Testis (tissue), 3 donors: Measurements from ENCODE around the gene PKNOX2. TPM values are rescaled to one million over a fixed set of nuclear protein-coding genes. Genes with fewer than 3 reads are reported as not detected.

Source experiments
- DNase-seq: peaks from one replicate; pipeline ENCODE4 v3.0.0-alpha.2; 2019
- H3K27ac ChIP-seq, 2 donors: fragments of 200-600 bp; sonication (generic); one replicate each; pipeline ENCODE4 v1.5.1; 2019
- H3K27me3 ChIP-seq: fragments of 200-600 bp; sonication (generic); one replicate; pipeline ENCODE4 v1.5.1; 2019
- H3K36me3 ChIP-seq: fragments of 200-600 bp; sonication (generic); one replicate; pipeline ENCODE4 v1.5.1; 2017; ENCODE audit warnings: low read depth; ENCODE audit errors: missing control alignments
- H3K4me1 ChIP-seq: fragments of 200-600 bp; sonication (generic); one replicate; pipeline ENCODE4 v1.5.1; 2019
- H3K4me3 ChIP-seq, 2 donors: fragments of 200-600 bp; sonication (generic); one replicate each; pipeline ENCODE4 v1.5.1; 2017 to 2019
- H3K9me3 ChIP-seq: fragments of 200-600 bp; sonication (generic); one replicate; pipeline ENCODE4 v1.5.1; 2017
- POLR2A ChIP-seq: fragments of 450-650 bp; IDR thresholded peaks from one replicate; pipeline ENCODE4 v1.6.1; 2017; ENCODE audit warnings: antibody characterized with exemption, mild to moderate bottlenecking, moderate library complexity
- WGBS, 2 donors: methylation state at CpG; one replicate each; pipeline ENCODE4 v1.1.5; 2018; 5-methylcytosine and 5-hydroxymethylcytosine counted together
- intact Hi-C: fragments of 100-400 bp; cut with DNase I; formaldehyde crosslinking; loops from one replicate; pipeline ENCODE4 v1.15.1; 2023; ENCODE audit warnings: low total_unique reads
- polyA plus RNA-seq: library from polyadenylated mRNA; stranded (reverse); fragments of 350-450 nt; fragmentation: Illumina TruSeq; extraction: RNeasy Lipid Tissue Mini Kit (QIAGEN cat#74804); gene quantifications from one replicate; pipeline ENCODE4 v1.2.3, GENCODE V29; 2014; ENCODE audit warnings: low read depth, low replicate concordance; ENCODE audit not compliant: insufficient read depth
- total RNA-seq, 2 donors: library from RNA; depleted of rRNA; stranded (reverse); fragments of >200 nt; gene quantifications; one replicate each; pipeline ENCODE4 v1.2.3, GENCODE V29; 2016
- TF ChIP-seq, protein P1 (sequence below), 3 experiments: fragments of 450-650 bp in 2 of 3; fragments of 200-600 bp in 1 of 3; sonication (generic) in 1 of 3; IDR thresholded peaks; one replicate each; pipeline ENCODE4 v1.5.1; 2016 to 2019; ENCODE audit warnings: antibody characterized with exemption in 3 of 3, mild to moderate bottlenecking in 2 of 3, moderate library complexity in 1 of 3

PKNOX2 gene
- total and polyA plus RNA-seq, 3 donors from 2014 or later, result 5.5 to 10.4 (median 7.3) TPM

DNA sequence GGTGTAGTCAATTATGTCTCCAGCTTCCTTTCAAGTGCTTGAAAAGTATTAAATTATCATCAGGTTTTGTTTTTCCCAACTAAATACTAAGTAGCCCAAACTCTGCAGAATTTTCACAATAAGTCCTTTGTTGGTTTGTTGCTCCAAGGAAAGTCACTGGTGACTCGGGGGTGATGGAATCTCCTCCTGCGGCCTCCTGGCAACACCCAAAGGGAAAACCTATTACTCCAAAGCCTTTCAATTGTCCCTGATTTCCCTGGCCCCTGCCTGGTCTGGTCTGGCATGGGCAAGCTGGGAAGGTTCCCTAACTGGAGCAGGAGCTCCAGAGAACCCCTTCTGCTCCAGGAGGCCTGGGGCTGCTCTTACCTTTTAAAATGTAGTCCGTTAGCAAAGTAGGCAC, 283.6 kb downstream of the PKNOX2 start:
- no peak for DNase-seq

DNA sequence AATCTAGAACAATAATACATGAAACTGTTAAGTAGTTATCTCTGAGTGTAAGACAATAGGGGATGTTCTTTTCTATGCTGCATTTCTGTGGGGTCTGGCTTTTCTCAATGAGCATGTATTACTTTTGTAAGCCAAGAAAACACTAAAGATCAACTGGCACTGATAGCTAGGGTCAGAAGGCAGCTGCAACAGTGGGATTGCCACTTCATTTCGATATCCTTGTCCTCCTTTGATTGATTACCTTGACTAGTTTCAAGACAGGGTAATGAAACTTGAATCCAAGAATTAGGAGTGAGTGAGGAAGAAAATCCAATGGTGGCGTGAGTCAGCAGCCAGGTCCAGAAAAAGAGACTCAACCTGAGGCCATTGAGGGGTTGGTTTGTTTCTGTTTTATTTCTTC, 285.0 kb downstream of the PKNOX2 start:
- Histone ChIP-seq H3K27me3 (no peaks in the 10 kb centered on the region), H3K36me3 (no peaks in the 10 kb centered on the region), H3K4me3 (no peak overlapping the region), H3K27ac (no peak overlapping the region), H3K9me3 (no peaks in the 10 kb centered on the region), H3K4me1 (peaks cover 18% of the 10 kb centered on the region)
- intact Hi-C loops, result no loop called here
- DNase-seq, result no peak
- 86 to 90% methylated on average over 2 of the region's 2 CpGs for WGBS, 2 donors
- TF ChIP-seq, protein P1, sequence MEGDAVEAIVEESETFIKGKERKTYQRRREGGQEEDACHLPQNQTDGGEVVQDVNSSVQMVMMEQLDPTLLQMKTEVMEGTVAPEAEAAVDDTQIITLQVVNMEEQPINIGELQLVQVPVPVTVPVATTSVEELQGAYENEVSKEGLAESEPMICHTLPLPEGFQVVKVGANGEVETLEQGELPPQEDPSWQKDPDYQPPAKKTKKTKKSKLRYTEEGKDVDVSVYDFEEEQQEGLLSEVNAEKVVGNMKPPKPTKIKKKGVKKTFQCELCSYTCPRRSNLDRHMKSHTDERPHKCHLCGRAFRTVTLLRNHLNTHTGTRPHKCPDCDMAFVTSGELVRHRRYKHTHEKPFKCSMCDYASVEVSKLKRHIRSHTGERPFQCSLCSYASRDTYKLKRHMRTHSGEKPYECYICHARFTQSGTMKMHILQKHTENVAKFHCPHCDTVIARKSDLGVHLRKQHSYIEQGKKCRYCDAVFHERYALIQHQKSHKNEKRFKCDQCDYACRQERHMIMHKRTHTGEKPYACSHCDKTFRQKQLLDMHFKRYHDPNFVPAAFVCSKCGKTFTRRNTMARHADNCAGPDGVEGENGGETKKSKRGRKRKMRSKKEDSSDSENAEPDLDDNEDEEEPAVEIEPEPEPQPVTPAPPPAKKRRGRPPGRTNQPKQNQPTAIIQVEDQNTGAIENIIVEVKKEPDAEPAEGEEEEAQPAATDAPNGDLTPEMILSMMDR (IDR thresholded peaks at IDR 0.05), result no peak
- no peak for TF ChIP-seq POLR2A

More for the DNA sequence above, 283.6 kb downstream of the PKNOX2 start:
- 72 to 95% methylated on average over 2 to 3 of the region's 3 CpGs for whole genome bisulfite sequencing, 2 donors
- Histone ChIP-seq H3K36me3 (no peaks in the 10 kb centered on the region), H3K27me3 (no peaks in the 10 kb centered on the region), H3K27ac (peak overlapping the region in 1 of 2 donors; percentile 37), H3K9me3 (no peaks in the 10 kb centered on the region), H3K4me3 (no peak overlapping the region), H3K4me1 (peaks cover 15% of the 10 kb centered on the region)
- TF ChIP-seq, protein P1 (IDR thresholded peaks at IDR 0.05), result no peak
- no peak for TF ChIP-seq POLR2A
- intact Hi-C loops, result no loop called here

DNA sequence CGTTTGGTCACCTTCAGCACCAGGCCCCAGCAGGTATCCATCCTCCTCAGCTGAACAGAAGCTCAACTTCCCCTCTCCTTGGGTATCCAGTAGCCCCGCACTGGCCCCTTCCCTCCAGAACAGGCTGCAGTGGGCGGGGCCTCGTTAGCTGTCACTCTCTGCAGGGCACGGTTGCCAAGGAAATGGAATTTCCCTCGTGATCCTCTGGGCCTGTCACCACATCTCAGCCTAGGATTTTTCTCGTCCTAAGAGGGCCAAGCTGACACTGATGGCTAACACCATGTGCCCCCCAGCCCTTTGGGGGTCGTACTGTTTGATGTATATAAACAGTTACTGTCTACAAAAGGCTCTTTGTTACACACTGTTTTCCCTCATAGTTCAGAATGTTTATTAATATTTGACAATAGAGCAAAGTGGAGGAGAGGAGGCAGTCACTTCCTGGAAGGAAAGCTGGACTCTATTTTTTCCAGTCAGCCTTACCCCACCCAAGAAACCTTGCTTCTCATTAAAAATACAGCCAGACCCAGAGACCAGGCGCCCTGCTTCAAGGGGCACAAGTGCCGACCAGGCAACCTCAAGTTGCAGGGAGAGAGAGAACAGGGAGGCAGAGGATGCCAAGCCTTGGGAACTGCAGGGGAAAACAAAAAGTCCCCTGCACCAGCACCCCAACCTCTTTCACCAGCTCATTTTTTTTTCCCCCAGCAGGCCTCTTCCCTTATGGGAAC, 287.0 kb downstream of the PKNOX2 start:
- peak overlapping the region; percentile 53 to 64 for H3K27ac ChIP-seq
- TF ChIP-seq POLR2A, result no peak
- TF ChIP-seq, protein P1 (IDR thresholded peaks at IDR 0.05), result no peak

DNA sequence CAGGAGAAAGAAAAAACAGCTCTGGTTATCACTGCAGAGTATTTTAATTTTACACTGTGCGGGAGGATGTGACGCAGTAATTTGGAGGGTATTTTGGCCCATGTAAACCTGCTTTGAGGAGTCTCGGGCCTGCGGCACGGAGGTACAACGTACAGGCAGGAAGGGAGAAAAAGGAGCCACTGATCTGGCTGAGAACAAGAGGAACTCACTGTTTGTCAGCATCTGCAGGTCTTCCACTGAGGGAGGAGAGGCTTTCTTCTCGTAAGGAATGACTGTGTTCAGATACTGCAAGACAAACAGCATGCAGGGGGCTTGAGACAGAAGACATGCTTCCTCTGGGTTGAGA, 287.5 kb downstream of the PKNOX2 start:
- Histone ChIP-seq H3K27ac (peak overlapping the region; percentile 53 to 64), H3K9me3 (no peaks in the 10 kb centered on the region), H3K27me3 (no peaks in the 10 kb centered on the region), H3K4me3 (no peak overlapping the region), H3K36me3 (no peaks in the 10 kb centered on the region), H3K4me1 (peaks cover 18% of the 10 kb centered on the region)
- no peak for TF ChIP-seq POLR2A
- TF ChIP-seq, protein P1 (IDR thresholded peaks at IDR 0.05), result no peak
- intact Hi-C loops, result no loop called here
- 60 to 61% methylated on average over 7 of the region's 7 CpGs for WGBS, 2 donors
- DNase-seq, result no peak

More for the DNA sequence above, 287.0 kb downstream of the PKNOX2 start:
- Histone ChIP-seq H3K36me3 (no peaks in the 10 kb centered on the region), H3K27me3 (no peaks in the 10 kb centered on the region), H3K4me1 (peaks cover 18% of the 10 kb centered on the region), H3K9me3 (no peaks in the 10 kb centered on the region), H3K4me3 (no peak overlapping the region)
- peak; percentile 89 for DNase-seq
- WGBS, 2 donors, result 21 to 34% methylated on average over 10 of the region's 10 CpGs
- intact Hi-C loops, result no loop called here

DNA sequence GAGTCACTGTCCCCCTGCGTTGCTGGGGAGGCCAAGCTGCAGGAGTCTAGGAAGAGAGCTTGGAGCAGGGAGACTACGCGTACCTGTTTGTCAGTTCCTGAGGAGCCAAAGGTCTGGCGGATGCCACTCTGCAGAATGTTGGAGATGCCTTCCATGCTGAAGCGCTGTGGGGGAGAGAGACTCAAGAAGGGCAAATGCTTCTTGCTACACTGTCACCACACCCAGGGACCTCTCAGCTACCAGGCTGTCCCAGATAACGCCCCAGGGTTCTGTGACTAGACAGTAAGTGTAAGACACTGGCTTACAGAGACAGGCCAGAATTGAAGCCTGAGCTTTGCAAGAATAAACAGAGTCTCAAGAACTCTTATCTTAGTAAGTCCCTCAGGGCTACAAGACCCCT, 289.5 kb downstream of the PKNOX2 start:
- Histone ChIP-seq H3K9me3 (no peaks in the 10 kb centered on the region), H3K4me3 (no peak overlapping the region), H3K36me3 (no peaks in the 10 kb centered on the region), H3K4me1 (peaks cover 22% of the 10 kb centered on the region), H3K27me3 (no peaks in the 10 kb centered on the region), H3K27ac (peak overlapping the region in 1 of 2 donors; percentile 50)
- WGBS, 2 donors, result 73 to 77% methylated on average over 6 of the region's 6 CpGs
- TF ChIP-seq POLR2A, result no peak
- intact Hi-C loops, result no loop called here
- DNase-seq, result peak; percentile 70
